HS-5 (cell line): Measurements from ENCODE around the gene HDDC2.

ENCODE experiments used
- DNase-seq: peaks from one replicate; pipeline ENCODE4 v3.0.0-alpha.2; 2012; ENCODE audit warnings: low read depth

Gene HDDC2, protein sequence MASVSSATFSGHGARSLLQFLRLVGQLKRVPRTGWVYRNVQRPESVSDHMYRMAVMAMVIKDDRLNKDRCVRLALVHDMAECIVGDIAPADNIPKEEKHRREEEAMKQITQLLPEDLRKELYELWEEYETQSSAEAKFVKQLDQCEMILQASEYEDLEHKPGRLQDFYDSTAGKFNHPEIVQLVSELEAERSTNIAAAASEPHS

DNA sequence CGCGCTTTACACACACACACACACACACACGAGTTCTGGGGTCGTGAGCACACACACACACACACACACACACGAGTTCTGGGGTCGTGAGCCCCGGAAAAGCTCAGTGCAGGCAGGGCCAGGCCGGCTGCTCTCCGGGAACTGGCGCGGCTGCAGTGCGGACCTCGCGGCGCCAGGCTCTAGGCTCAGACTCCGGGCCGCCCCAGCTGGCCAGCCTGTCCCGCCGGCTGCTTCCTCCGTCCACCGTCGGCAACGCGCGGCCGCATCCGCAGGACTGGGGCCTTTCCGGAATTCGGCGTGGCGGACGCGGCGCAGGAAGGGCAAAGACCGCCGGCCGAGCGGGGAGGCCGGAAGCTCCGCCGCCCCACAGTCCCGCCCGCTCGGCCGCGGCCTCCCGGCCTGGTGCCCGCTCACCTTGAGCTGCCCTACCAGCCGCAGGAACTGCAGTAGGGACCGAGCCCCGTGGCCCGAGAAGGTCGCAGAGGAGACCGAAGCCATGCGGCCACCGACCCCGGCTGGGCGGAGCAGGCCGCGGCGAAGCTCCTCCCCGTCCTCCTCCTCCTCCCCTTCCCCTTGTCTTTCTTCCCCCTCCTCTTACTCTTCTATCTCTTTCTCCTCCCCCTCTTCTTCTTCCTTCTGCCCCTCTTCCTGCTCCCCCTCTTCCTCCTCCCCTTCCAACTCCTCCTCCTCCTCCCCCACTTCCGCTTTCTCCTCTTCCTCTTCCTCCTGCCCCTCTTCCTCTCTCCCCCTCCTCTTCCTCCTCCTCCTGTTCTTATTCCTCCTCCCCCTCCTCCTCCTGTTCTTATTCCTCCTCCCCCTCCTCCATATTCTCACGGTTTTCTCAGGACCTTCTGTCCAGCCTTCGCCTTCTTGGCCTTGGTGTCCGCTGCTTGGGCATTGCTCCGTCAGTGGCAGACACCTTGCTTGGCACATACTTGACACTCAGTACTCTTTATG, at the start of gene HDDC2:
Gene HDDC2, minus strand, starts transcription at position 533 of the 957 bp plus-strand sequence. Its CDS starts 35 bp downstream, at position 498.
- DNase-seq, result no peak

DNA sequence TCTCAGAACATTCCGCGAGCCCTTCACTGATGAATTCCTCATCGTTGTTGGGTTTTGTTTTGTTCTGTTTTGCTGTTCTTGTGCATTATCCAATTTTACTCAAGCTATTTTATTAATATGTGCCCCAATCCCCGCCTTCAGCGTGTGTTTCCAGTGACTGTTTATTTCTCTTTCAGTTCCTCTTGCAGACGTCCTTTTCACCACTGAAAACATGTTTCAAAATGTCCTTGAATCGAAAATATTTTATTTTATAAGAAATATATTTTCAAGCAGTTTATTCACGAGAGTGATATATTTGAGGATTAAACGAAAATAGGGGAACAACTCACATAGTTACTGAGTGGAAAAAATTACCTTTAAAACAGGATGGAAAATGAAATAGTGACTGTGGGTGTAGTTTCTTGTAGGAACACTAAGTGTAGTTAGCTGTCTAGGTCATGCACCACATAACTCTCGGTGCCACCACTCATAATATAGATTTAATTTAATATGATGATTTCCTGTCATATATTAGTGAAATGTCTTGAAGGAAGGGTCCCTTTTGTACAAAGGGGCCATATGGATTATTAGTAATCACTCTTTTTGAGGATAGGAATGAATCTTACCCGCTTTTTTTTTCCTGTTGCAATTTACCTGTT, 45.3 kb upstream of the HDDC2 start:
- no peak for DNase-seq

DNA sequence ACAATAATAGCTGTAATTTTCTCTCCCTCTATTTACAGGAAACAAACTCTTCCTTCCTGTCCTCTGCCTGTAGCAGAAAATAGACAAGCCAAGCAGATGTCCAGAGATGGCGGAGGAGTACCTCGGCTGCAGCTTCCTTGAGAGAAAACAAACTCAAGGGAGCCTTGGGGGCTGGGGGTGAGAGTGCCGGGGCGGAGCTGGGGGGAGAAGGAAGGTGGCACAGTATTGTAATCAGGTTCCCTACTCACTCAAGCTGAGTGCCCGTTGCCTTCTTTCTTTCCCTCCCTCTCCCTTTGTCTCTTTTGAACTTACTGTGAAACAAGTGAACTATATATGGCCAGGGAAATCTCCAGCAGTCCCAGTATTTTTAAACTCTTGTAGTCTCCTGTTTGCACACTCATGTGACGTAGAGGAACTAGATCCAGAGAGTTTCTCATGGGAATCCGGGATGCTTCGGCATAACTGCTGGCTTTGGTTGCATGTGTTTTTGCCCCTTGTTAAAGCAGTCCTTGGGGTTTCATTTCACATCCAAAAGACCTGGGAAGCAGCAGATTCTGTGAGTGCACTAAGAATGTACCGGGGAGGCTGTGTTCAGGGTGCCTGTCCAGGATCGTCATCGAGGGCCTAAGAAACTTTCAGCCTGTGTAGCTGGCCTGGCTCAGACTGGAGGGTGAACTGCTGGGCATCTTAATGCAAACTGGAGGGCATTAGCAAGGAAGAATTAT, 44.6 kb upstream of the HDDC2 start:
- DNase-seq, result no peak

DNA sequence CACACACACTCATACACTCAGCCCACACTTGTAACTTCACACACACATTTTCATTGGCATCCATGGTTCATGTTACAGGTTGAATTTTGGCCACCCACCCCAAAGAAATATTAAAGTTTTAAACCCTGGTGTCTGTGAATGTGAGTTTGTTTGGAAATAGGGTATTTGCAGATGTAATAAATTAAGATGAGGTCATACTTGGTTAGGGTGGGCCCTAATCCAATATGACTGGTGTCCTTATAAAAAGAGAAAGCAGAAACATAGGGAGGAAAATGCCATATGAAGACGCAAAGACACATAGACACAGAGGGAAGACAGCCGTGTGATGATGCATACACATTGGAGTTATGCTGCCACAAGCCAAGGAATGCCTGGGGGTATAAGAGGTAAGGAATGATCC, 39.7 kb upstream of the HDDC2 start:
- no peak for DNase-seq

DNA sequence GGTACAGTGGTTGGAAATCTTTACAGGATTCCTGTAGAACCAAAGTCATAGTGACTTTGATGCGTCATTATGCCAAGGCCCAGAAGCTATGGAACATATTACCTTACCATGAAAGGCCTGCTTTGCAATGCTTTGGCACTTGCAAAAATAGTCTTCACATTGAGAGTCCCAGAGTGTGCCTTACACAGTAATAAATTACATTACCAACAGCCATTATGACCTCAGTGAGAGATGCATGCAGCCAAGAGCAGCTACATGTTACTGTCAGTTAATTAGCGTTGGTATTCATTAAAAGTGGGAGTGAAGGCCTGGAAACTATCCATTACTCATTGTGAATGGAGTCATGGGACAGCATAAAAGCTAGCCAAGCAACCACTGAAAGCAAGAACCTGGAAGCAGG, 39.2 kb upstream of the HDDC2 start:
- no peak for DNase-seq

DNA sequence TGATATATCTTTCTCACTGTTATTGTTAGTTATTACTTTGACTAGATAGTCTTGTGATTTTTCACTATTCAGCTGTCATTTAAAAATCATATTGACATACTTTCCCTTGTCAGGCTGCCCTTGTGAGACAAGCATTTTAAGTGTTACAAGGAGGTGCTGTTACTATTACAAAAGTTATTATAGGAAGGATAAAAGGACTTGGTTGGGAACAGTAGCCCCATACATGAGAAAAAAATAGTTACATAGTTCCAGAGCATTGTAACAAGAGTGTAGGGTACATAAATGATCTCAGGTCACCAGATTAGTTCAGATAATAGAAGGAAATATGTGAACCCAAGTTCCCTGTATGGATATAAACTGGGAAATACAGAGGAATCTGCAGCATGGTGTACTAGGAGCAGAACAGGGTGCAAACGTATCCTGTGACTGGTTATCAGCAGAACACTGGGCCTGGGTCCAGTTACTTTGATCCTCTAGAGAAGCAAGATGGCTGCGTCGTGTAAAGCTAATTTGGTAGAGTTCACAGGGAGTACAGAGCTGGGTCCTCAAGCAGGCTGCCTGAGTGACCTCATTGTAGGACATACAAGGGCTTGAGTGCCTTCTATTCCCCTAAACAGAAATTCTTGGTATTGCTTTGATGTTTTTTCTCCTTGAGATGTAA, 38.5 kb upstream of the HDDC2 start:
- DNase-seq, result no peak

DNA sequence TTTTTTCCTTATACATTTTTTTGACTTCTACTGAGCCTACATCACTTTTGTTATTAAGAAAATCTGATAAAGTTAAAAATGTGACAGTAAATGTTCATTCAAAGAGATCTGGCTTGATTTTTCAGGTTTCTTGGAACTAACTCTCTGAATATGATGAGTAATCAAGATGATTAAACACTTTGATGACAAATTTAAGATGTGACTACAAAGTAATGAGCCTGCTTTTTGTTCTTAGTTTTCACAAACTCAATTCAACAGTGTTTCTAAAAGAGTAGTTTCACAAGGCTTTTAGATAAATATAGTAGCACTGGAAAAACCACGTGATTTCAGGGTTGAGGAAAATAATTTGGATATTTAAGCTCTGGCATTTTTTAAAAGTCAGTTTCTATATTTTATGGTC, 37.9 kb upstream of the HDDC2 start:
- no peak for DNase-seq

DNA sequence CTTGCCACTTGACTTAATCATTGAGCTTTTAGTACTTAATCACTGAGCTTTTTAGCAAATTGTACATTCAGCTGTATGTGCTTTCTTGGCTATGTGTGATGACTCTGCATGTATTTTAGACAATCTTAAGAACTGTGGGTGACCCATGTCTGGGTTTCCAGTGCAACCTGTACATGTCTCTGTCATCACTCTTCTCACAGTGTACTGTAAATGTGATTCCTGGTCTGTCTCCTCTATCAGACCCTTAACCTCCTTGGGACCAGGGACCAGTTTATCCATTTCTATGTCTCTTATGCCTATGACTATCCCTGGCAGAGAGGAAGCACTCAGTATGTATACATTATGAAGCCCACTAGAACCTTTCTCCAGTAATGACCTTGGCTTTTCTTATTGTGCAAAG, 36.6 kb upstream of the HDDC2 start:
- DNase-seq, result no peak

DNA sequence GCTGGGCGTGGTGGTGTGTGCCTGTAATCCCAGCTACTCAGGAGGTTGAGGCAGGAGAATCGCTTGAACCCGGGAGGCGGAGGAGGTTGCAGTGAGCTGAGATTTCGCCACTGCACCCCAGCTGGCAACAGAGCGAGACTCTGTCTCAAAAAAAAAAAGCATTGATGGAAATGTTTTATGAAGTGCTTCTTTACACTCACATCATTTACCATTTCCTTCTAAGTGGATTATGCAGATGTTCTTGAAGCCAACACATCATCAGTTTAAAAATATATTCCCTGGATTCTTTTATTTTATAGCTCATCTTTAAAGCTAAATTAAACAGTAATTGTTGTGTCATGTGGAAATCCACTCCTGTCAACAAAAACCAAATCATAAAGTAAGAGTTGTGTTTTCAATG, 35.9 kb upstream of the HDDC2 start:
- no peak for DNase-seq

DNA sequence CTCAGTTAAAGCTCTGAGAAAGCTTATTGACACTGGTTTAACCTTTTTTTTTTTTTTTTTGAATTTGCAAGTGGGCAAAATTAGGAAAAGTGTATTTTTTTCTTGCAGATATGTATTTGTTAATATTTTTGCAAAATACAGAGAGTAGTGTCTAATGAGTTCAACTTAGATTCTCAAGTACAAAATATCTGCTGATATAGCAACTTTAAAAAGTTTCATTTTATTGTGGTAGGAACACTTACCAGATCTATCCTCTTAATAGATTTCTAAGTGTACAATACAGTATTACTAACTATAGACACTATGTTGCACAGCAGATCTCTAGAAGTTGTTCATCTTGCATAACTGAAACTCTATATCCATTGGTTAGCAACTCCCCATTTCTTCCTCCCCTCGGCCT, 30.9 kb upstream of the HDDC2 start:
- DNase-seq, result no peak

DNA sequence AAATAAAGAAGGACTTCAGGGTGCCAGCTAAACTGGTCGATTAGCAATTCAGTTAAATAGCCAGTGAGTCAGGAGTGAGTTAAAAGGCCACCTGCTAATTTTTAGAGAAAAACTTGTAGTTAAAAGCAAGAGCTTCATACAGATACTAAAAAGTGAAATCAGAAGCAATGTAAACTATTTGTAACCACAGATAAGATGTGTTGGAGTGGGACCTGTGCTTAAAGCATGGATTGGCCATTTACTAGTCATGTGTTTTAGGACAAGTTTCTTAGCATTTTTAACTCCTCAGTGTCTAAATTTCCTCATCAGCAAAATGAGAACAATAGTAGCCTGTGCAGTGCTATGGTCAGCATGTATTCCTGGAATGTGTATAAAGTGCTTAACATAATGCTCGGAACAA, 23.8 kb upstream of the HDDC2 start:
- no peak for DNase-seq

DNA sequence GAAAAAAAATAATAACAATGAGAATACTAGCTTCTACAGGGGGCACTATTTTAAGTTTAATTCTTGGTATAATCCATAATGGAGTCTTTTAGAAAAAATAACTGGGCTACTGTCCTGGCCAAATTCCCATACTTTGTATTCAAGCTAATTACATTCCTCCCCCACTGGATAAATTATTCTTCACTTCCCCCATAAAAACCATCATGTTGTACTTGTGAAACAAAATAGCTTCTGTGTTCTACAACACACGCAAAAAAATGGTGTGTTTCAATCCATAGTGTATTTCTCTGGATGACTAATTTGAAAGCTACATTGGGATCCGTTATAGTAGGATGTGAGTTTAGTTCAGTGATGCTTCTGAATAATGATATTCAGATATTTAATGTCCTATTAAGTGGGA, 21.6 kb upstream of the HDDC2 start:
- DNase-seq, result no peak

DNA sequence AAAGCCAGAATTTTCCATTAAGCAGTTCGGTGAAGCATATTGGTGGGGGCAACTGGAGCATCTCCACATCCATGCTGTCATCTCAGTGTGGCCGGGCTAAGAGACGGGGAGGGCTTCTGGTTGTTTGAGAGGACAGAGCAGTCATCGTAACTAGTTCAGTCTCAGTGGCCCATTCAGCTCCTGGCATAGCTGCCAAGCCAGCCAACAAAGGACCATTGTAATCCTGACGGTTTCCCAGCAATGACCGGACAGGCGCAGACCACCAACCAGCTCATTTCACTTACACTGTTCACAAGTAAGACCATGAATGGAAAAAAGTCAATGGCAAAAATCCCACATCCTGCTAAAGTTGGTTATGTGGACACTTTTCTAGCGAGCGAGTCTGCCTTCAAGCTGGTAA, 14.9 kb upstream of the HDDC2 start:
- no peak for DNase-seq

DNA sequence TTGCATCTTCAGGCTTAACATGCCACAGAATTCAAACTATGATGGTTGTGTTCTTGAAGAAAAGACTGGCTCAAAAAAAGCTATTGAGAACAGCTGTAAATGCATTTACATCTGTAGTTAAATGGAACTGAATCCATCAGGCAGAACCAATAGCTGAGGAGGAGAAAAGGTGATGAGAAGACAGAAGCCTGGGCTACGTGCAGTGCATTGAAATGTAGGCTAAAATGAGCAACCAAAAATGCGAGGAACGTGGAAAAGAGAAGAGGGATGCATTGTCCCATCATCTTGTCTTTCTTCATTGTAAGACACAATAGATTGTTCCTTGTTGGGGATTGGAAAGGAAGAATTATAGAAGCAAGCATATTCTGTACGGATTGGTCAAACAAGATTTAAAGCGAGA, 13.8 kb upstream of the HDDC2 start:
- no peak for DNase-seq

DNA sequence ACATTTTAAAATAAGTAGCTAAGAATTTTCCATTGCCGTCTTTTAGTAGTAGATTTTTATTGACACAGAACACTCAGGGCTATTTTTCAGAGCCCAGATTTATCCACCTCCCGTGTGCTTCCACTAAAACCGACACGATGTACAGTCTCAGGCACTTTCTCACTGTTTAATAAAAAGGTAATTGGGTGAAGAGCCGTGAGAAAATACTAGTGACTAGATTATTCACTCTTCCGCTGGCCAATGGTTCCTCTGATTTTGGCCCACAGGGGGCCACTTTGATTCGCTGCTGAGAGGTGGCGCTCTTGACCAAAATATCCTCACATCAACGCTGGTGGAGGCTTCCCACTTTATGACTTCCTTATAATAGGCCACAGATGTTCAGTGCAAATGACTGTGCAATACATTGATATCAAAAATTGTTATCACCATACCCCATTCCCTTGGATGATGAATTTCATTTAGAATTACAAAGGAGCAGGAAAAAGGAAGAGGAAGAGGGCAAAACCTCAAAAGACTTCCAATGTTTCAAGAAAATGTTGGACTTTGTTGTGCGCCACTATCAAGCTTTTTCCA, 12.3 kb upstream of the HDDC2 start:
- peak; percentile 47 for DNase-seq

DNA sequence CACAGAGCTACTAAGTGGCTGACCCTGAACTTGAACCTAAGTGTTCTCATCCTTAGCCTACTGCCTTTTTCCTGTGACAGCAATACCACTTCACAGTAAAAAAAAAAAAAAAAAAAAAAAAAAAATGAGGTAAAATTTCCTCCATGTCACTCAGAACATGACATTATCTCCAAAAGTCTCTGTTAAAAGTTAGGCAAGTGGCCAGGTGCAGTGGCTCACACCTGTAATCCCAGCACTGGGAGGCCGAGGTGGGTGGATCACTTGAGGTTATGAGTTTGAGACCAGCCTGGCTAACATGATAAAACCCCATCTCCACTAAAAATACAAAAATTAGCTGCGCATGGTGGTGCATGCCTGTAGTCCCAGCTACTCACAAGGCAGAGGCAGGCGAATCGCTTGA, 11.2 kb upstream of the HDDC2 start:
- DNase-seq, result no peak

DNA sequence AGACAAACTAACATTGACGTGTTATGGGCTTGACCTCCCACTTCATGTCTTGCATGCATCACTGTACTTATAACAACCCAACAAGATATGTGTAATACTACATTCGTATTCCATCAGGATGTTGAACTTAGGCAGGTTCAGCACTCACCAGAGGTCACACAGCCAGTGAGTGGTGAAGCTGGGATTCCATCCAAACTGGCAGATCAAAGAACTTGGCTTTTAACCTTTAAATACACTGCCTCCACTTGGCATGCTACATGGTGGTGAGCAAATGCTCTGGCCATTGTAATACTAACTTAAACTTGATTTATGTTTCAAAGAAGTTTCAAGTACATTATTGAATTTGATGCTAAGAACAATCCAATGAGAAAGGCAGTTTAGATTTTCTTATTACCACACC, 10.7 kb upstream of the HDDC2 start:
- no peak for DNase-seq

DNA sequence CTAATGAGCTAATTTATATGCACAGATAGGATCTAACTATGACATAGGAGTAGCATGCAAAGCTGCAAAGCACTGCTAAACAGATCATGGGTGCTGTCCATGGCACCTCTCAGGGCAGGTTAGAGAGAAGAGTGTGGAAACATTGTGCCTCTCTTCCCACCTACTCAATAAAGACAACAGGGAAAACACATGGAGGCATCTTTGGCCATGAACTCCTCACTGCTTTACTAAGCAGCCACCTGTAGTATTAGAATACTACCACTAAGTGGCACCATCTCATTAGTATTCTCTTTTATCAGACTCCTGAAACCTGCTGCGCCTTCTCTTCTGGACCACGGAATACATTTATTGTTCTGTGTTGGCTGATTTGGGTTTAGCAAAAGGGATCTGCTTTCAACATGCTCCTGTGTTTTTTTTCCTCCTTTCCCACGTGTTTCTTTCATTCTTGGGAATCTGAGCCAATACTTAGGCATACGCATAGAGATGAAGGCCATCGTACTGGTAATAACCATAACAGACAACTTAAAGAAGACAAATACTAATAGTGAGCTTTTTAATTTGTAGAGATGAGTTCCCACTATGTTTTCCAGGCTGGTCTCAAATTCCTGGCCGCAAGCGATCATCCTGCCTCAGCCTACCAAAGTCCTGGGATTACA, 9.4 kb upstream of the HDDC2 start:
- peak; percentile 36 for DNase-seq

DNA sequence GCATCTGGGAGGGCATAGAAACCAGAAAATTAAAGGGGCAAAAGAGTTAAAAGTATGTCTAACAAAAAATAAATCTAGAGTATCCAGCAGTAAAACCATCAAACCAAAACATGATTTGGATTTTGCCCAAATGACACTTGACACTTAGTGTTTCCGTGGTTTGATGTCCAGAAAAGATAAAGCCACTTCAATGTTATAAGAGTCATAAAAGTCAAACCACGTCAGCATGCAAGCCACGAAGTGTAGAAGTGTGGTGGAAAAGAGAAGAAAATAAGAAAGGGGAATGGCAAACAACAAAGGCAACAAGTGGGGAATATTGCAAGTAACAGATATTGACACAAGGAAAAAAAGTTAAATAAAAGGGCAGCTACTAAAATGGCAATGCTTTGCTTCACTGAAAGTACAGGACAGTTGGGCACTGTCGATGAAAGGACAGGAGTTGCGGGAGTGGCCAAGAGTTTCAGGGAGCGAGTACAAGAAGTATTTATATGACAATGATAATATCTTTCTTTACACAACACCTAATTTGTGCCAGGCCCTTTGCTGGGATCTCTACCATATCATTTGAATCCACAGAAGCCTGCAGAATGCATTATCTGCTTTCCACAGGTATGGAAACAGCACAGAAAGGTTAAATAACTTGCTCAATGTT, 6.3 kb upstream of the HDDC2 start:
- DNase-seq, result no peak

DNA sequence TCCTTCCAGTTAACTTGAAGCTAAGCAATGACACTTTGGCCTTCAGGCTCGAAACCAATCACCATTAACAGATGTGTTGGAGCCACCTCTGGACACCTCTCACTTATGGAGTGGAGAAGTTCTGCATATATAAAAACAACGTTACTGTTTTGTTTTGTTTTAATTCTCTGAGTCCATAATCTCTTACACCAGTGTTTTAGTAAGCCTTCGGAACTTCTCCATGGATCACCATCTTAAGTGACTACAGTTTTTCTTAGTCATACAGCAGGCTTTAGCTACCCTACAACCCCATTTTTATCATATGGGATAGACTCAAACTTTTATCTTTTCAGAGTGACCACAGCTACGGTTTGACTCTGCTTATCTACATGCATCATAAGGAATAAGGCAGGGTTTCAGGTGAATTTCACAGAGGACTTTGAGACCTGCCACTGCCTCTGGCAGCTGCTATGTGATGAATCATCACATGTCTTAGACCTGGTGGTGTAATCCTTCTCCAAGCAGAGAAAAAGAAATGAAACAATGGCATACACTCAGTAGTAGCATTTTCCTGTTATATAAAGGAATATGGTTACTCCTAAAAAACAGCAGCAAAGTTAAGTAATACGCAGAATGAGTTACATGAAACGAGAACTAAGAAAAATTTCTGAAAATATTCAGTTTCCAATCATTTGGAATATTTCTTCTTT, 5.5 kb upstream of the HDDC2 start:
- no peak for DNase-seq
